CD4-positive, alpha-beta T cell treated with Interferon alpha-2 for 1 hour (primary cell): ENCODE measurements around the gene C1orf21.

Experiments used
- DNase-seq, 2 donors: peaks; one replicate each; pipeline ENCODE4 v3.0.0-alpha.2; 2020 to 2022

C1orf21 gene

DNA sequence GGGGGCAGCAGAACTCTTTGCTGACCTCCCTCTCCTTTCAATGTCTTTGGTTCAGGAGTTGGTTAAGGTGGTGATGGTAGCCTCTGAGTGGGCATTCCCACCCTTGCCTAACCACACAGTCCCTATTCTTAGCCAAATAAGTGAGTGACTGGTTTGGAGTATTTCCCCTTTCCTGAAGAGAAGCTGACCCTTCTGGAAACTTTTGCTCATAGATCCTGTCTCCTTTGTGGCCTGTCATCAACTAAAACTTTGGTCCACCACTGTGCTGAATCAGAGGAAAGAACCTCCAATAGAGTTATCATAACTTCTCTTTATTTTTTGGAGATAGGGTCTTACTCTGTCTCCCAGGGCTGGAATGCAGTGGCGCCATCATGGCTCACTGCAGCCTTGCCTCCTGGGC lies 31.1 kb downstream of the C1orf21 start:
- DNase-seq: no peak

- no peak for DNase-seq
Observed at GRCh38 chr1:184418652-184419349, 32.0 kb downstream of the C1orf21 start.

DNA sequence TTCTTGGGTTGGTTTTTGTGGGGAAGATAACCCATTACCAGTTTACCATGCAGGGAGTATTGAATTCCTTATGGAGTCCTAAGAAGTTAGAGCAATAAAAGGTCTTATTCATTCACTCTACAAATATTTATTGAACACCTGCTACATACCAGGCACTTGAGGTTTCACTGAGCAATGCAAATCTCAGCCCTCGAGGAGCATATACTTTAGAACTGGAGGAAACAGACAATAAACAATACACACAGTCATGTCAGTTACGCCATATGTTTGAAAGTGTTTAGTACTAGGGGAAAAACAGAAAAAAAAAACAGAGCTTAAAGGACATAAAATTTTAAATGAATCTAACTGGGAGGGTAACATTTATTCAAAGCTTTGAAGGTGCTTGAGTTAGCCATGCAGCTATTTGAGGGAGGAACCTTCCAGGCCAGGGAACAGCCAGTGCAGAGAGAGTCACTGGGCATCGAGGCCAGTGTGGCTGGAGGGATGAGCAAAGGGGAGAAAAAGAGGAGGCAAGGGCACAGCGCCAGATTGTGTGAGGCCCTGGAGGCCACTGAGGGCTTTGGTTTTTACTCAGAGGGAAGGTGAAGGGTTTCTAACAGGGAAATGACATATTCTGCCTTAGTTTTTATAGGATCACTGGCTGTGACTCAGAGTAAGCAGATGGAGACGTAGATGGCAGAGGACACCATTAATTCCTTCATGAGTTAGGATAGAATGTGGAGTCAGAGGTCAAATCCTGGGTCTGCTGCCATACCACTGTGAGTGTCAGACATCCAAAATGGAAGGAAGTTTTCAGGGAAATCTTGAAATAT lies 32.7 kb downstream of the C1orf21 start:
- DNase-seq: no peak

GRCh38 chr1:184422490-184423233 lies 35.8 kb downstream of the C1orf21 start:
- DNase-seq: no peak

DNA sequence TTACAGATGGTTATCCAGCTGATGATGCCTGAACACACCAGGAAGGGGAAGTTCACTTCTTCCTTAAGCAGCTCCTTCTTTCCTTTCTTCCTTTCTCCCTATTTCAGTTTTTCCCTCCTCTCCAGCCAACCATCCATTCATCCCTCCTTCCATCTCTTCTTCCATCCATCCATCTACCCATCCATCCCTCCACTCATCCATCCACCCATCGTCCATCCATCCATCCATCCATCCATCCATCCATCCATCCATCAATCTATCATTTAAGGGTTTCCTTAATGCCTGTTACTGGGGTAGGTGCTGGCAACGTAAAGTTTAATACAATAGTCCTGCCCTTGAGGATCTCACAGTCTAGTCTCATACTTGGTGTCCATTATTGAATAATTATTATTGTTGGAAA lies 36.8 kb downstream of the C1orf21 start:
- no peak for DNase-seq

GRCh38 chr1:184424157-184424556 lies 37.3 kb downstream of the C1orf21 start:
- DNase-seq: no peak

- no peak for DNase-seq
Observed at GRCh38 chr1:184424945-184425344, 38.1 kb downstream of the C1orf21 start.

DNA sequence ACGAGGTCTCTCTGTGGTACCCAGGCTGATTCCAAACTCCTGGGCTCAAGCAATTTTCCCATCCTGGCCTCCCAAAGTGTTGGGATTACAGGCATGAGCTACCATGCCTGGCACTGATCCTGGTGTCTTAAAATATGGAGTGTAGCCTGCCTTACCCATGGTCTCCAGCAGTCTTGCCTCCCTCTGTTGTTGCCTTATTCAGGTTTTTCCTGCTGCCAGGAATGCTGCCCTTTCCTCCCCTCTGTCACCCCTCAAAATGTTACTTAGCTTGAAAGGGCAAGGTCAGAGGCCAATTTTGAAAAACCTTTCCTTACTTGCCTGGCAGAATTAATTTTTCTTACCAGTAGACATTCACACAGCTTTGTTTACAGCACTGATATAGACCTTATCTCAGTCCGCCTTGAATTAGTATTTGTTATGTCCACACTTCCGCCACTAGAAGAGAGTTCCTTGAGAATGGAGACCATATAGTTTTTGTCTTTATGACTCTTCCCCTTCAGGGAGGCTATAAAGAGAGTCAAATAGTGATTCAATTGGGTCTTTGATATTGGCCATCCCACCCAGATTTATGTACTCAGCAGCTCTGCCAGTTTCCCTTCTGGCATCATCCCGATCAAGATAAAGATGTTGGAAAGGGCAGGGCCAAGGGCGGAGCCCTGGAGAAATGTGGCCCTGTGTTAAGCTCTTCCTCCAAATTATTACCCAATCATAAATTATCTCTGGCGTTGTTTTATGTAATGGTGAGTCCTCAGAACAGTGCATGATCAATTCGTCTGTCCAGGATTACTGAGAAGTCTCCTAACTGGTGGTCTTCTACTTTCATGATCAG lies 38.8 kb downstream of the C1orf21 start:
- no peak for DNase-seq

DNA sequence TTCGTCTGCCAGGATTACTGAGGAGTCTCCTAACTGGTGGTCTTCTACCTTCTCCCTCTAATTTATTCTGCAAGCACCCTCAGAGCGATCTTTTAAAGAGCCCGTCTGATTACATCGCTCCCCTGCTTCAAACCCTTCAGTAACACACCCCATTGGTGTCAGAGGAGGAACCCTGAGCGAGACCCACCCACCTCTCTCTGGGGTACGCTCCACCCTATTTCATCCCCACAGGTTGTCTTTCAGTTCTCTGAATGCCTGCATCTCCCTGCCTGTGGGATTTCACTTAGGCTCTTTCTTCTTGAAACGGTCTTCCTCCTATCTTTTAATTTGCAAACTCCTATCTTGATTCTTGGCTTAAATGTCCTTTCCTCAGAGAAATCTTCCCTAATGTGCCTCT lies 39.4 kb downstream of the C1orf21 start:
- DNase-seq: no peak

DNA sequence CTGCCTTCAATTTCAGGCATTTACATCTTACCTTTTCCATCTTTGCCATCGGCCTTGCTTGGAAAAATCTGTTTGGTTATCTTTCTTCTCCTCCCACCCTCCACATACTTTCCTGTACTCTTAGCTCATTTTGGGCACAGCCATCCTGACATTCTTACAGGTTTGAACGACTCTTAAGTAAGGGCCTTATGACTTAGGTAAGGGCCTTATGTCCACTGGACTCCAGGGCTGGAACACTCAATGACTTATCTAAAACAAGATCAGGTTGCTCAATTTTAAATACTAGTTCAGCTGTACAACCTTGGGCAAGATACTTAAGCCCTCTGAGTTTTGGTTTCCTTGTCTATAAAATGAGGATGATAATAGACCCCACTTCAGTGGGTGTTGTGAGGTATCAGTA lies 40.9 kb downstream of the C1orf21 start:
- DNase-seq: no peak

DNA sequence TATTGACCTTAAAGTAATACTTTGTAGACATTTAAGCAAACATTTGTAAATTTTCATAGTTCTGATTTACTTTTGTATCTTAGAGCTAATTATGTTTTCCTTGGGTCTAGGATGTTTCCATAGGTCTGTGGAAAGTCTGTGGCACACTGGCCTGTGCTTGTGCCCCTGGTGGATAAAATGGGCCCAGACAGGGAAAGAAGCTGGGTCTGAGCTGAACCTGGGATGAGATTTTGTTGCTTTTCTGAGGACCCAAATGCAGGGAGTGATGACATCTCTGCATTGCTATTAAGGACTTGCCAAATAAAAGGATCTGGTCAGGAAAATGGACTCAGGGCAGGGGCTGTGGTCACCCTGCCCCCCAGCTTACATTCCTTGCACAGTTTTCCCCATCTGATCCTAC lies 41.8 kb downstream of the C1orf21 start:
- DNase-seq: no peak

GRCh38 chr1:184429335-184429734 lies 42.5 kb downstream of the C1orf21 start:
- DNase-seq: no peak

DNA sequence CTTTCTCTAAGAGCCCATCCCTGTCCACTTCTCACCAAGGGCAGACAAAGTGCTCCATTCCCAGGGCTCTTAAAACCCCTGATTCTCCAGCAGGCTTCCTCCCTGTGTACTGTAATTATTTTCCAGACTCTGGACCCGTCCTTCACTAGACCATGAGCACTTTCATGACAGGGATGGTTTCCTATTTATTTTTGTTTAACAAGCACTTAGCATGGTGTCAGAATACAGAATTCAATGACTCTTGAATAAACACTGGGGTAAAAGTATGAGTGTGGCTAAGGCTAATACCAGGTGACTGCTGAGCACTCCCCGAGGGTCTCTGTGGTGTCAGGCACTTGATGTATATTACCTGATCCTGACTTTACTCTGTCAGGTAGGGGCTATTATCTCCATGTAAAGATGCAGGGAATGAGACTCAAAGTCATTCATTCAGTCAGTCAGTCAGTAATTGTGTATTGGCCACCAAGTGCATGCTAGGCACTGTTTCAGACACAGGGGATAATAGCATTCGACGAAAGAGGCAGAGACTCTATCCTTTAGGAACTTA lies 47.2 kb downstream of the C1orf21 start:
- no peak for DNase-seq

GRCh38 chr1:184437291-184437690 lies 50.5 kb downstream of the C1orf21 start:
- DNase-seq: no peak

DNA sequence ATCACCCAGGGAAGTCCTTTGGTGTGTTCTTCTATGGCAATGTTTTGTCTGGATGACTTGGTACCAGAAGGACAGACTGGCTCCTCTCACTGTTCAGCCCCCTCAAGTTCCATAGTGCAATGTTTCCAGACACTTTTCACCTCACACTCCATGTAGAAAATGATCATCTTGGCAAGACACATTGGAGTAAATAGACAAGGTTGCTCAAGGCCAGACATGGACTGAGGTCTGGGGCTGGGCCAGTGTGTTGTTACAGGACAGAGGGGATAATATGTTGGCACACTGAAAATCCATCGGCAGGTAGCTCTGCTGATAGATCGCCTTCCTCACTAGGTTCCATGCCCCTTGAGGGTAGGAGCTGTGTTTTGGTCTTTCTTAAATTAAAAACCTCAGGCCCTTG lies 51.5 kb downstream of the C1orf21 start:
- no peak for DNase-seq

DNA sequence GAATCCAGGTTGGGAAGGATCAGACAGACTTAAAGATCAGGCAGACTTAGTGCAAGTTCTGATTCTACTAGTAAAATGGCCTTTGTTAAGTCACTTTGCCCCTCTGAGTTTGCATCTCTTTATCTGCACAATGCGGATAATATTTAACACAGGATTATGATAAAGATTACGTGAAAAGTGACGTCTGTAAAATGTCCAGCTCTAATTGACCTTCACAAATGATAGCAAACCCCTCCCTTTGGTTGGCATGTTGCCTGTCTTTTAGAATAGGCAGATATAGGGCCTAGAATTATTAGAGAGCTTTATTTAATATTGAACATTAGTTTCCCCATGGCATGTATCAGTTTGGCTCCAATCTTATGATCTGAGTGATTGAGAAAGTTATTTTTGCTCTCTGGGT lies 55.4 kb downstream of the C1orf21 start:
- DNase-seq: no peak

- DNase-seq: no peak
Observed at GRCh38 chr1:184443201-184443600, 56.4 kb downstream of the C1orf21 start.

DNA sequence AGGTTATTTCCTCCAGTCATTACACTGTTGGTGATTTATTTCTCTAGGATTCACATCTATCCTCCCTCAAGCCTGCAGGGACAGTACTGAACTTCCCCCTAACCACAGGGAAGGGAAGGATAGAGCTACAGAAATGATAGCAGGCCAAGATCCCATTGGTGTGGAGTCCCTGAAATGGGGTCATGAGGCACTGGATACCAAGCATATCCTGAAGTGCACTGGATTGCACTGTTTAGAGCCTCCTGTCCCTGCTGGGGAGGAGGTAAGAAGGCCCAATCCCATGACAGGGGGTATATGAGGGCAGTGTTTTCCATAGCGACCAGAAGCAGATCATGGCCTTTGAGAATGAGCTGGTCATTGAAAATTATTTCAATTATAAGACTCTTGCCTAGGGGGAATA lies 56.8 kb downstream of the C1orf21 start:
- no peak for DNase-seq

- no peak for DNase-seq
Observed at GRCh38 chr1:184445997-184446396, 59.2 kb downstream of the C1orf21 start.

DNA sequence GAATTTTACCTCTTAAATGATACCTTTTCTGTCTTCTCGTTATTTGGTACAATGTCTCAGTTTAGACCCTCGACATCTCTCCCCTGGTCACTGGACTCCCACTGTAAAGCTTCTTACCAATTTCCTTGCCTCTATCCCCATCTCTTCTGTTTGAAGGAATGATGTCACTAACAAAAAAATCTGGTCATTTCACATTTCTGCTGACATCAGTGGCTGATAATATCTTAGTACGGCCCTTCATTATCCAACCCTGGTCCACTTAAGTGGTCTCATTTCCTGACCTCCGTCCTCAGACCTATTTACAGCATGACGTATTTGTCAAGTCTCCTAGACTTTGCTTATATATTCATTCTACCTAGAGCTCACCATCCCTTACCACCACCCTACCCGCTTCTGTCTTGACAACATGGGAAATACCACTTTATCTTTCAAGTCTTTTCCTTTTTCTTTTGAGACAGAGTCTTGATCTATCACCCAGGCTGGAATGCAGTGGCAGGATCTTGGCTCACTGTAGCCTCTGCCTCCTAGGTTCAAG lies 60.9 kb downstream of the C1orf21 start:
- DNase-seq: no peak

GRCh38 chr1:184449916-184450315 lies 63.1 kb downstream of the C1orf21 start:
- no peak for DNase-seq

- no peak for DNase-seq
Observed at GRCh38 chr1:184455786-184456185, 69.0 kb downstream of the C1orf21 start.
